H9 (cell line): ENCODE measurements around the gene CHN2. TPM values are rescaled to one million over a fixed set of nuclear protein-coding genes. Genes with fewer than 3 reads are reported as not detected.

Source experiments
- DNase-seq: peaks from one replicate; pipeline ENCODE4 v3.0.0-alpha.2; 2017
- H2AFZ ChIP-seq: one replicate; pipeline ENCODE4 v1.6.1; 2013; ENCODE audit warnings: mild to moderate bottlenecking, low read length, control low read depth, moderate library complexity
- H2AK5ac ChIP-seq: 2 replicates; pipeline ENCODE4 v1.6.1; 2013; ENCODE audit warnings: low read length, control low read depth, mixed read lengths; ENCODE audit not compliant: insufficient read length
- H2BK120ac ChIP-seq: one replicate; pipeline ENCODE4 v1.6.1; 2013; ENCODE audit warnings: low read depth, mild to moderate bottlenecking, low read length, control low read depth, inconsistent platforms; ENCODE audit not compliant: poor library complexity, severe bottlenecking
- H2BK12ac ChIP-seq: 2 replicates; pipeline ENCODE4 v1.6.1; 2013; ENCODE audit warnings: low read length, control low read depth, mixed read lengths, low read depth; ENCODE audit not compliant: insufficient read length
- H2BK15ac ChIP-seq: 2 replicates; pipeline ENCODE4 v1.6.1; 2013; ENCODE audit warnings: low read depth, low read length, control low read depth
- H2BK20ac ChIP-seq: one replicate; pipeline ENCODE4 v1.6.1; 2013; ENCODE audit warnings: low read depth, mild to moderate bottlenecking, low read length, control low read depth, inconsistent platforms; ENCODE audit not compliant: poor library complexity, severe bottlenecking
- H2BK5ac ChIP-seq: 2 replicates; pipeline ENCODE4 v1.6.1; 2013; ENCODE audit warnings: low read length, control low read depth, mixed read lengths; ENCODE audit not compliant: insufficient read length
- H3K14ac ChIP-seq: 2 replicates; pipeline ENCODE4 v1.6.1; 2013; ENCODE audit warnings: low read length, control low read depth; ENCODE audit not compliant: insufficient read depth
- H3K18ac ChIP-seq: 2 replicates; pipeline ENCODE4 v1.6.1; 2013; ENCODE audit warnings: low read depth, mild to moderate bottlenecking, mixed read lengths, low read length, control low read depth; ENCODE audit not compliant: insufficient read length
- H3K23ac ChIP-seq: 2 replicates; pipeline ENCODE4 v1.6.1; 2013; ENCODE audit warnings: low read length, control low read depth, mixed read lengths, low read depth; ENCODE audit not compliant: insufficient read length
- H3K23me2 ChIP-seq: 2 replicates; pipeline ENCODE4 v1.6.1; 2013; ENCODE audit warnings: low read depth, mild to moderate bottlenecking, mixed read lengths, low read length, control low read depth; ENCODE audit not compliant: insufficient read length, poor library complexity, severe bottlenecking
- H3K27ac ChIP-seq: 2 replicates; pipeline ENCODE4 v1.5.1; 2013; ENCODE audit warnings: low read length, control low read depth, mixed read lengths, low read depth; ENCODE audit not compliant: insufficient read length
- H3K27me3 ChIP-seq: 2 replicates; pipeline ENCODE4 v1.6.1; 2013; ENCODE audit warnings: low read length, control low read depth, inconsistent platforms; ENCODE audit not compliant: insufficient read depth
- H3K4ac ChIP-seq: 2 replicates; pipeline ENCODE4 v1.6.1; 2013; ENCODE audit warnings: low read depth, mild to moderate bottlenecking, control low read depth, inconsistent platforms, low read length, moderate library complexity
- H3K4me1 ChIP-seq: 2 replicates; pipeline ENCODE4 v1.6.1; 2013; ENCODE audit warnings: low read length, control low read depth, inconsistent platforms; ENCODE audit not compliant: insufficient read depth
- H3K4me2 ChIP-seq: 2 replicates; pipeline ENCODE4 v1.6.1; 2013; ENCODE audit warnings: low read length, control low read depth, mixed read lengths; ENCODE audit not compliant: insufficient read length, insufficient read depth
- H3K56ac ChIP-seq: 2 replicates; pipeline ENCODE4 v1.6.1; 2013; ENCODE audit warnings: low read depth, mild to moderate bottlenecking, mixed read lengths, low read length, control low read depth; ENCODE audit not compliant: insufficient read length
- H3K79me1 ChIP-seq: 2 replicates; pipeline ENCODE4 v1.6.1; 2013; ENCODE audit warnings: low read depth, mild to moderate bottlenecking, moderate library complexity, low read length, control low read depth, inconsistent platforms; ENCODE audit not compliant: insufficient read depth, poor library complexity, severe bottlenecking
- H3K79me2 ChIP-seq: 2 replicates; pipeline ENCODE4 v1.6.1; 2013; ENCODE audit warnings: low read length, control low read depth, inconsistent platforms; ENCODE audit not compliant: insufficient read depth
- H3K9ac ChIP-seq: 2 replicates; pipeline ENCODE4 v1.6.1; 2013; ENCODE audit warnings: low read length, control low read depth, mixed read lengths; ENCODE audit not compliant: insufficient read length; ENCODE audit errors: extremely low read depth
- H3K9me3 ChIP-seq: one replicate; pipeline ENCODE4 v1.6.1; 2013; ENCODE audit warnings: low read depth, low read length, inconsistent platforms; ENCODE audit not compliant: control insufficient read depth
- H3T11ph ChIP-seq: one replicate; pipeline ENCODE4 v1.6.1; 2013; ENCODE audit warnings: mild to moderate bottlenecking, low read length, control low read depth, inconsistent platforms
- H4K20me1 ChIP-seq: one replicate; pipeline ENCODE4 v1.6.1; 2013; ENCODE audit not compliant: control insufficient read depth, insufficient read length, insufficient read depth
- H4K5ac ChIP-seq: 2 replicates; pipeline ENCODE4 v1.6.1; 2013; ENCODE audit warnings: low read depth, mild to moderate bottlenecking, mixed read lengths, low read length, control low read depth; ENCODE audit not compliant: insufficient read length
- H4K8ac ChIP-seq: replicated peaks from 2 replicates; pipeline ENCODE4 v1.6.1; 2013; ENCODE audit warnings: low read length, control low read depth, mixed read lengths, low read depth; ENCODE audit not compliant: insufficient read length
- H4K91ac ChIP-seq: 2 replicates; pipeline ENCODE4 v1.6.1; 2013; ENCODE audit warnings: low read depth, mild to moderate bottlenecking, moderate library complexity, mixed read lengths, low read length, control low read depth; ENCODE audit not compliant: insufficient read length
- H3K27ac Mint-ChIP-seq, 3 experiments: 2 replicates in 2 of 3; 3 replicates in 1 of 3; pipeline ENCODE4 v1.8.0; 2020 to 2021; ENCODE audit warnings: mixed read lengths in 3 of 3, mild to moderate bottlenecking in 1 of 3, moderate library complexity in 1 of 3
- H3K27me3 Mint-ChIP-seq: 2 replicates; pipeline ENCODE4 v1.8.0; 2021; ENCODE audit warnings: low read depth, mild to moderate bottlenecking, moderate library complexity, mixed read lengths
- H3K36me3 Mint-ChIP-seq, 3 experiments: 2 replicates in 2 of 3; 3 replicates in 1 of 3; pipeline ENCODE4 v1.8.0; 2020 to 2021; ENCODE audit warnings: low read depth in 3 of 3, mixed read lengths in 3 of 3; ENCODE audit not compliant: insufficient read depth in 1 of 3
- H3K4me1 Mint-ChIP-seq, 2 experiments: 2 replicates each; pipeline ENCODE4 v1.8.0; 2020; ENCODE audit warnings: mixed read lengths in 2 of 2
- H3K4me3 Mint-ChIP-seq, 2 experiments: 2 replicates in 1 of 2; 3 replicates in 1 of 2; pipeline ENCODE4 v1.8.0; 2020 to 2021; ENCODE audit warnings: mild to moderate bottlenecking in 2 of 2, mixed read lengths in 2 of 2, moderate library complexity in 1 of 2
- H3K9me3 Mint-ChIP-seq, 2 experiments: 2 replicates in 1 of 2; 3 replicates in 1 of 2; pipeline ENCODE4 v1.8.0; 2020; ENCODE audit warnings: mild to moderate bottlenecking in 2 of 2, mixed read lengths in 2 of 2, moderate library complexity in 1 of 2
- CTCF ChIP-seq: fragments of 200-600 bp; sonication (generic); conservative IDR thresholded peaks from 3 replicates; pipeline ENCODE4 v1.8.0; 2021; ENCODE audit warnings: antibody characterized with exemption, mild to moderate bottlenecking
- WGBS: extraction: QIAGEN DNeasy Blood & Tissue Kit; methylation state at CpG from one replicate; pipeline ENCODE4 v1.1.7; 2013; ENCODE audit warnings: missing lambda C conversion rate, low lambda C conversion rate, mixed read lengths; ENCODE audit not compliant: insufficient read length; ENCODE audit errors: extremely low coverage; 5-methylcytosine and 5-hydroxymethylcytosine counted together
- total RNA-seq: library from RNA; stranded (reverse); gene quantifications from 2 replicates; pipeline ENCODE4 v1.2.1, GENCODE V29; 2021

Gene CHN2
- total RNA-seq, 1 experiment from 2014 or later = 3.3 TPM

- H3K27ac ChIP-seq = no peak overlapping the region
- no CpG with 5 or more reads among the region's 3 CpGs for WGBS
- no peaks in the 10 kb centered on the region for H3K36me3 Mint-ChIP-seq
Measured at GRCh38 chr7:29371472-29371871, 176.9 kb downstream of the CHN2 start.

More at GRCh38 chr7:29371472-29371871, 176.9 kb downstream of the CHN2 start:
- H2BK20ac ChIP-seq = no peak overlapping the region
- no peak for TF ChIP-seq CTCF
- no peaks in the 10 kb centered on the region for H3K79me2 ChIP-seq
- H2AFZ ChIP-seq = no peak overlapping the region
- no peak overlapping the region for H3K18ac ChIP-seq
- H3K4ac ChIP-seq = no peak overlapping the region
- H3K14ac ChIP-seq = no peak overlapping the region
- no peaks in the 10 kb centered on the region for H4K20me1 ChIP-seq
- Mint-ChIP-seq H3K4me3 (no peak overlapping the region), H3K27me3 (no peaks in the 10 kb centered on the region; the same call in 1 of the 2 replicates), H3K27ac (no peak overlapping the region), H3K4me1 (peaks cover 18 to 22% of the 10 kb centered on the region in 2 experiments), H3K9me3 (no peaks in the 10 kb centered on the region)
- H2BK15ac ChIP-seq = no peak overlapping the region
- no peak overlapping the region for H3K9ac ChIP-seq
- H3K79me1 ChIP-seq = no peaks in the 10 kb centered on the region
- no peak overlapping the region for H4K5ac ChIP-seq
- no peak overlapping the region for H4K8ac ChIP-seq
- no peak overlapping the region for H2AK5ac ChIP-seq
- no peak overlapping the region for H3K23ac ChIP-seq
- H3K23me2 ChIP-seq = no peaks in the 10 kb centered on the region
- no peak overlapping the region for H3T11ph ChIP-seq
- H3K4me1 ChIP-seq = peaks cover 7% of the 10 kb centered on the region; the same call in 1 of the 2 replicates
- no peak overlapping the region for H2BK12ac ChIP-seq
- H2BK120ac ChIP-seq = no peak overlapping the region
- no peaks in the 10 kb centered on the region for H3K27me3 ChIP-seq
- H3K9me3 ChIP-seq = no peaks in the 10 kb centered on the region
- no peak overlapping the region for H2BK5ac ChIP-seq
- H3K4me2 ChIP-seq = no peak overlapping the region
- no peak overlapping the region for H3K56ac ChIP-seq
- no peak overlapping the region for H4K91ac ChIP-seq
- DNase-seq = no peak
